ENCODE measurements around the gene ZCCHC8. TPM values are rescaled to one million over a fixed set of nuclear protein-coding genes. Genes with fewer than 3 reads are reported as not detected.
A peak's percentile ranks its signal among the peaks of the same experiment; 100 is the strongest.
"Not testable (repeated sequence)": the region's sequence is repeated elsewhere in the genome, so short reads cannot be mapped to it uniquely, and the experiment has no call there.

Gene ZCCHC8
- total RNA-seq, 2 donors from 2014 or later = 26.2 to 26.3 TPM

DNA sequence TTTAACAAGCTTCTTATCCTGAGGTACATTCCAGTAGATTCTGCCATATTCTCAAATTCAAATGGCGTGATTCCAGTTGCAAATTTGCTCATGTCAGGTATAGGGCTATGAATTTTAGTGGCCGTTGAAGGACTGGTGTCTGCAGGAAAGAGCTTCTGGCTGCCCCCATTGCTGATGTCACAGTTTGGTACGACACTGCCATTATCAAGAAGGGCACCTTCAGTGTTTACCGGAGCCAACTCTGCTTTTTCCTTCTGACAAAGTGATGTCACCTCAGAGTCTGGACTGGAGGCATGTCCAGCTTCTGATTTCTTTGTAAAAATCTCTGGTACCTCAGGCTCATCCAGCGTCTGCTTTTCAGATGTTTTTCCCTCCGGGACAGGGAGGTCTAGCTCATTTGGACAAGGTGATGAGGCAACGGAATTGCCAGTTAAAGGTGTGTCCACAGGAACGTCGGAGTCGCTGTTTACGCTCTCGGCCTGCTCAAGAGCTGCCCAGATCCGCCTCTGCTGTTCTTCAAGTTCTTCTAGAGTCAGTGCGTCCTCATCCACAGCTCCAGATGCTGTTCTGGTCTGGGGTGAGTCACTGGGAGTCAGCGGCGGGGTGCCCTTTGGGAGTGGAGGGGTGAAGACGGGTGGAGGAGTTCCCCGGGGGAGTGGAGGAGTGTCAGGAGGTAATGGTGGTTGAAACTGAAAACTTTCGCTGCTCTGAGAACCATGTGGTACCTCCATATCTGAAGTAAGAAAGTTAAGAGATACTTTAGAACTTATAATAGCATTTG, 27.0 kb downstream of the ZCCHC8 start:
- WGBS, 2 experiments (ENCODE audit: insufficient coverage in 1 of 2, insufficient read length in 1 of 2) = 93 to 98% methylated on average over 17 of the region's 19 CpGs
- H3K4me1 ChIP-seq (ENCODE audit: control insufficient read depth, insufficient read depth, low read length) = no peaks in the 10 kb centered on the region
- no peaks in the 10 kb centered on the region for H3K9me3 ChIP-seq (ENCODE audit: control insufficient read depth, low read length)
- DNase-seq = peak; percentile 44
- H3K36me3 ChIP-seq (ENCODE audit: control insufficient read depth, insufficient read depth, low read length) = peaks cover 56% of the 10 kb centered on the region
- H3K4me3 ChIP-seq (ENCODE audit: low read length) = no peak overlapping the region
- TF ChIP-seq CTCF (conservative IDR thresholded peaks at IDR 0.05) = no peak
- H3K4me1 Mint-ChIP-seq = peaks cover 2% of the 10 kb centered on the region
- no peaks in the 10 kb centered on the region for H3K27me3 Mint-ChIP-seq (ENCODE audit: insufficient read depth)
- no peak overlapping the region for H3K4me3 Mint-ChIP-seq
- peak overlapping the region; percentile 59 for H3K27ac Mint-ChIP-seq
- H3K9me3 Mint-ChIP-seq = peaks cover 2% of the 10 kb centered on the region
- no peak overlapping the region for H3K9ac ChIP-seq (ENCODE audit: extremely low read depth, low read length, poor library complexity, severe bottlenecking)
- H3K36me3 Mint-ChIP-seq (ENCODE audit: low read depth) = peaks cover 55% of the 10 kb centered on the region
- no peak overlapping the region for H3K27ac ChIP-seq (ENCODE audit: low read depth, low read length)
- H3K27me3 ChIP-seq (ENCODE audit: control insufficient read depth, insufficient read depth, low read length, poor library complexity, severe bottlenecking) = no peaks in the 10 kb centered on the region

DNA sequence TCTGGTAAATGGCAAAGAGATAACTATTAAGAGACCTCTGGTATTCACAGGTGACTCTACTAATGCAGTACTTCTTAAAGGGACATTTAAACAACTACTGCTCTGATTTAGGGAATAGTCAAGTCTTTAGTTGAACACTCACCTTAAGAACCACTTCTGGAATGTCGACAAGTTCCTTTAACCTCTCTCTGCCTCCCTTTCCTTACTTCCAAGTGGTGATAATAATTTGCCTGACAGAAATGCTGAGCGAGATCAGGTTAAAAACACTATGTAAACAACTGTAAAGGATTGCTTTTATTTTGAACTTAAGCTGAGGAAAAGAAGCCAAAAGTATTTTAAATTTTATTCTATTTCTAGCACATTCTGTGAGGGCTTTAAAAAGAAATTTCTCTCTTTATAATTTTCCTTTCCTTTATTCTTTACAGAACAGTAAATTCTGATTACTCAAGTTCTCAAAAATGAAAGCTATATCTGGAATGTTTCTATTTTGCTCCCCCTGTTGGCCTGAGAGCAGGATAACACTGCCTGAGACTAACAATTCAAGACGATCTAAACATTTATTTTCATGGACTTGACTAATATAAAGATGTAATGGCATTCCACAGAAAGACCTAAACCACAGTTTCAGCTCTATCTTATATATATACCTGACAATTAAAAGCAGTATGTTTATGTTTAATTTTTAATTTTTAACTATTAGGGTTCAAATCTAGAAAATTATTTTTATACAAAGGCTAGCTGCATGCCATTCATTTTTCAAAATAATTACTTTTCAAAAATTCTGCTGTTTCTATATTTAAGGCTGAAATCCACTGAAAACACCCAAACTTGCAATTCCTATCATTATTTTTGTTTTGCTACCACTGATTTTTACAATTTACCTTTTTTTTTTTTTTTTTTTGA, 29.2 kb downstream of the ZCCHC8 start:
- Mint-ChIP-seq H3K4me3 (no peak overlapping the region), H3K27me3 (ENCODE audit: insufficient read depth) (no peaks in the 10 kb centered on the region), H3K27ac (no peak overlapping the region), H3K36me3 (ENCODE audit: low read depth) (peaks cover 37% of the 10 kb centered on the region), H3K4me1 (peaks cover 6% of the 10 kb centered on the region), H3K9me3 (peaks cover 2% of the 10 kb centered on the region)
- peak; percentile 95 for TF ChIP-seq CTCF (conservative IDR thresholded peaks at IDR 0.05)
- no peak for DNase-seq
- Histone ChIP-seq H3K27ac (ENCODE audit: low read depth, low read length) (no peak overlapping the region), H3K4me1 (ENCODE audit: control insufficient read depth, insufficient read depth, low read length) (peaks cover 3% of the 10 kb centered on the region), H3K9ac (ENCODE audit: extremely low read depth, low read length, poor library complexity, severe bottlenecking) (peak overlapping the region; percentile 8), H3K27me3 (ENCODE audit: control insufficient read depth, insufficient read depth, low read length, poor library complexity, severe bottlenecking) (no peaks in the 10 kb centered on the region), H3K9me3 (ENCODE audit: control insufficient read depth, low read length) (no peaks in the 10 kb centered on the region), H3K4me3 (ENCODE audit: low read length) (no peak overlapping the region), H3K36me3 (ENCODE audit: control insufficient read depth, insufficient read depth, low read length) (peaks cover 37% of the 10 kb centered on the region)
- WGBS, 2 experiments (ENCODE audit: insufficient coverage in 1 of 2, insufficient read length in 1 of 2) = 77 to 97% methylated on average over 2 of the region's 3 CpGs

GRCh38 chr12:122470576-122470975, 30.2 kb downstream of the ZCCHC8 start:
- not testable (repeated sequence) for H3K4me3 ChIP-seq (ENCODE audit: low read length); H3K4me3 Mint-ChIP-seq; H3K27me3 ChIP-seq (ENCODE audit: control insufficient read depth, insufficient read depth, low read length, poor library complexity, severe bottlenecking); H3K27me3 Mint-ChIP-seq (ENCODE audit: insufficient read depth); H3K27ac Mint-ChIP-seq; H3K4me1 Mint-ChIP-seq; H3K9me3 ChIP-seq (ENCODE audit: control insufficient read depth, low read length); H3K4me1 ChIP-seq (ENCODE audit: control insufficient read depth, insufficient read depth, low read length); H3K9me3 Mint-ChIP-seq; H3K9ac ChIP-seq (ENCODE audit: extremely low read depth, low read length, poor library complexity, severe bottlenecking); H3K27ac ChIP-seq (ENCODE audit: low read depth, low read length)
- DNase-seq = peak; percentile 17
- H3K36me3 ChIP-seq (ENCODE audit: control insufficient read depth, insufficient read depth, low read length) = peaks cover 27% of the 10 kb centered on the region
- WGBS, 2 experiments (ENCODE audit: insufficient coverage in 1 of 2, insufficient read length in 1 of 2) = 98 to 100% methylated on average over 3 to 7 of the region's 7 CpGs
- H3K36me3 Mint-ChIP-seq (ENCODE audit: low read depth) = peaks cover 27% of the 10 kb centered on the region

DNA sequence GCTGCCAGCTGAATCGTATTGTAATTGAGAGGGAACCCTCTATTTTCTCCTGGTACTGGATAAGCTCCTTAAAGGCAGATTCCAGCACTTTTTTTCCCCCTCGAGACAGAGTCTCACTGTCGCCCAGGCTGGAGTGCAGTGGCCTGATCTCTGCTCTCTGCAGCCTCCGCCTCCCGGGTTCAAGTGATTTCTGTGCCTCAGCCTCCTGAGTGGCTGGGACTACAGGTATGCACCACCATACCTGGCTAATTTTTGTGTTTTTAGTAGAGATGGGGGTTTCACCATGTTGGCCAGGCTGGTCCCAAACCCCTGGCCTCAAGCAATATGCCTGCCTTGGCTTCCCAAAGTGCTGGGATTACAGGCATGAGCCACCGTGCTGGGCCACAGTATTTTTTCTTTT, 30.9 kb downstream of the ZCCHC8 start:
- Mint-ChIP-seq H3K27ac (peak overlapping the region; percentile 30), H3K36me3 (ENCODE audit: low read depth) (peaks cover 22% of the 10 kb centered on the region)
- WGBS, 2 experiments (ENCODE audit: insufficient coverage in 1 of 2, insufficient read length in 1 of 2) = 94% methylated on average over 4 to 6 of the region's 6 CpGs
- H3K27me3 ChIP-seq (ENCODE audit: control insufficient read depth, insufficient read depth, low read length, poor library complexity, severe bottlenecking); H3K27me3 Mint-ChIP-seq (ENCODE audit: insufficient read depth); H3K9me3 Mint-ChIP-seq; H3K4me3 Mint-ChIP-seq; H3K27ac ChIP-seq (ENCODE audit: low read depth, low read length); H3K9ac ChIP-seq (ENCODE audit: extremely low read depth, low read length, poor library complexity, severe bottlenecking); H3K9me3 ChIP-seq (ENCODE audit: control insufficient read depth, low read length); H3K4me1 Mint-ChIP-seq; H3K4me3 ChIP-seq (ENCODE audit: low read length); H3K4me1 ChIP-seq (ENCODE audit: control insufficient read depth, insufficient read depth, low read length): not testable (repeated sequence)
- peak; percentile 38 for DNase-seq
- peaks cover 22% of the 10 kb centered on the region for H3K36me3 ChIP-seq (ENCODE audit: control insufficient read depth, insufficient read depth, low read length)
